Measurements from ENCODE around the gene IL3RA. TPM values are rescaled to one million over a fixed set of nuclear protein-coding genes. Genes with fewer than 3 reads are reported as not detected.

Gene IL3RA
- total RNA-seq, 1 experiment from 2014 or later: 0.26 TPM

DNA sequence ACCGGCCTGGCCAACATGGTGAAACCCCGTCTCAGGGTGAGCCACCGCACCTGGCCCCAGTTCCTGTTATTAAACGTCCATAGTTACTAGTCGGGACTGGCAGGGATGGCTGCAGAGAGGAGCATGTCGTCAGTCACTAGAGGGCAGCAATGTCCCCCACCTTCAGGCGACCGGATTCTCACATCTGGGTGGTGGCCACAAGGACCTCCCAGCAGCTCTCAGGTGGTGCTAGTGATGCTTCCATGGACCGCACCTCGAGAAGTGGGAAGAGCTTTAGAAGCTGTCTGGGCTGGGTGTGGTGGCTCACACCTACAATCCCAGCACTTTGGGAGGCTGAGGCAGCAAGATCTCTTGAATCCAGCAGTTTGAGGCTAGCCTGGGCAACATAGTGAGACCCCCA lies 13.3 kb upstream of the IL3RA start:
- ATAC-seq (peak; percentile 99), DNase-seq (ENCODE audit: low spot score) (peak; percentile 78)
- no peaks in the 10 kb centered on the region for H3K9me3 Mint-ChIP-seq
- ChIA-PET POLR2A (no interaction called here), CTCF (no interaction called here)
- H3K4me3 Mint-ChIP-seq: no peak overlapping the region
- H3K27ac Mint-ChIP-seq: peak overlapping the region; percentile 60; the same call in 1 of the 2 replicates
- H3K4me1 Mint-ChIP-seq: peaks cover 4% of the 10 kb centered on the region; the same call in 1 of the 2 replicates
- no peaks in the 10 kb centered on the region; the same call in 1 of the 2 replicates for H3K27me3 Mint-ChIP-seq (ENCODE audit: low read depth)
- H3K36me3 Mint-ChIP-seq: no peaks in the 10 kb centered on the region
- no peak for TF ChIP-seq MYBL2 (CRISPR knock-in tag; IDR thresholded peaks at IDR 0.05)
- TF ChIP-seq, protein P1, sequence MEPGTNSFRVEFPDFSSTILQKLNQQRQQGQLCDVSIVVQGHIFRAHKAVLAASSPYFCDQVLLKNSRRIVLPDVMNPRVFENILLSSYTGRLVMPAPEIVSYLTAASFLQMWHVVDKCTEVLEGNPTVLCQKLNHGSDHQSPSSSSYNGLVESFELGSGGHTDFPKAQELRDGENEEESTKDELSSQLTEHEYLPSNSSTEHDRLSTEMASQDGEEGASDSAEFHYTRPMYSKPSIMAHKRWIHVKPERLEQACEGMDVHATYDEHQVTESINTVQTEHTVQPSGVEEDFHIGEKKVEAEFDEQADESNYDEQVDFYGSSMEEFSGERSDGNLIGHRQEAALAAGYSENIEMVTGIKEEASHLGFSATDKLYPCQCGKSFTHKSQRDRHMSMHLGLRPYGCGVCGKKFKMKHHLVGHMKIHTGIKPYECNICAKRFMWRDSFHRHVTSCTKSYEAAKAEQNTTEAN (CRISPR knock-in tag; IDR thresholded peaks at IDR 0.05): no peak
- TF ChIP-seq, protein P2, sequence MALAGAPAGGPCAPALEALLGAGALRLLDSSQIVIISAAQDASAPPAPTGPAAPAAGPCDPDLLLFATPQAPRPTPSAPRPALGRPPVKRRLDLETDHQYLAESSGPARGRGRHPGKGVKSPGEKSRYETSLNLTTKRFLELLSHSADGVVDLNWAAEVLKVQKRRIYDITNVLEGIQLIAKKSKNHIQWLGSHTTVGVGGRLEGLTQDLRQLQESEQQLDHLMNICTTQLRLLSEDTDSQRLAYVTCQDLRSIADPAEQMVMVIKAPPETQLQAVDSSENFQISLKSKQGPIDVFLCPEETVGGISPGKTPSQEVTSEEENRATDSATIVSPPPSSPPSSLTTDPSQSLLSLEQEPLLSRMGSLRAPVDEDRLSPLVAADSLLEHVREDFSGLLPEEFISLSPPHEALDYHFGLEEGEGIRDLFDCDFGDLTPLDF (CRISPR knock-in tag; IDR thresholded peaks at IDR 0.05): no peak
- TF ChIP-seq, protein P3, sequence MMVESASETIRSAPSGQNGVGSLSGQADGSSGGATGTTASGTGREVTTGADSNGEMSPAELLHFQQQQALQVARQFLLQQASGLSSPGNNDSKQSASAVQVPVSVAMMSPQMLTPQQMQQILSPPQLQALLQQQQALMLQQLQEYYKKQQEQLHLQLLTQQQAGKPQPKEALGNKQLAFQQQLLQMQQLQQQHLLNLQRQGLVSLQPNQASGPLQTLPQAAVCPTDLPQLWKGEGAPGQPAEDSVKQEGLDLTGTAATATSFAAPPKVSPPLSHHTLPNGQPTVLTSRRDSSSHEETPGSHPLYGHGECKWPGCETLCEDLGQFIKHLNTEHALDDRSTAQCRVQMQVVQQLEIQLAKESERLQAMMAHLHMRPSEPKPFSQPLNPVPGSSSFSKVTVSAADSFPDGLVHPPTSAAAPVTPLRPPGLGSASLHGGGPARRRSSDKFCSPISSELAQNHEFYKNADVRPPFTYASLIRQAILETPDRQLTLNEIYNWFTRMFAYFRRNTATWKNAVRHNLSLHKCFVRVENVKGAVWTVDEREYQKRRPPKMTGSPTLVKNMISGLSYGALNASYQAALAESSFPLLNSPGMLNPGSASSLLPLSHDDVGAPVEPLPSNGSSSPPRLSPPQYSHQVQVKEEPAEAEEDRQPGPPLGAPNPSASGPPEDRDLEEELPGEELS (CRISPR knock-in tag; IDR thresholded peaks at IDR 0.05): no peak
- TF ChIP-seq EMX1 (CRISPR knock-in tag; IDR thresholded peaks at IDR 0.05): no peak
- TF ChIP-seq TEAD4 (CRISPR knock-in tag; IDR thresholded peaks at IDR 0.05): no peak
- TF ChIP-seq NFE2L1 (CRISPR knock-in tag; IDR thresholded peaks at IDR 0.05): no peak
- no peak for TF ChIP-seq KAT7 (CRISPR knock-in tag; IDR thresholded peaks at IDR 0.05; ENCODE audit: borderline replicate concordance)
- no peak for TF ChIP-seq NR1H2 (CRISPR knock-in tag; IDR thresholded peaks at IDR 0.05)
- peak; percentile 35; the same call in 1 of the 2 replicates for TF ChIP-seq TEAD1 (CRISPR knock-in tag; IDR thresholded peaks at IDR 0.05)
- TF ChIP-seq, protein P4, sequence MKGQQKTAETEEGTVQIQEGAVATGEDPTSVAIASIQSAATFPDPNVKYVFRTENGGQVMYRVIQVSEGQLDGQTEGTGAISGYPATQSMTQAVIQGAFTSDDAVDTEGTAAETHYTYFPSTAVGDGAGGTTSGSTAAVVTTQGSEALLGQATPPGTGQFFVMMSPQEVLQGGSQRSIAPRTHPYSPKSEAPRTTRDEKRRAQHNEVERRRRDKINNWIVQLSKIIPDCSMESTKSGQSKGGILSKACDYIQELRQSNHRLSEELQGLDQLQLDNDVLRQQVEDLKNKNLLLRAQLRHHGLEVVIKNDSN (CRISPR knock-in tag; IDR thresholded peaks at IDR 0.05): no peak
- TF ChIP-seq, protein P5, sequence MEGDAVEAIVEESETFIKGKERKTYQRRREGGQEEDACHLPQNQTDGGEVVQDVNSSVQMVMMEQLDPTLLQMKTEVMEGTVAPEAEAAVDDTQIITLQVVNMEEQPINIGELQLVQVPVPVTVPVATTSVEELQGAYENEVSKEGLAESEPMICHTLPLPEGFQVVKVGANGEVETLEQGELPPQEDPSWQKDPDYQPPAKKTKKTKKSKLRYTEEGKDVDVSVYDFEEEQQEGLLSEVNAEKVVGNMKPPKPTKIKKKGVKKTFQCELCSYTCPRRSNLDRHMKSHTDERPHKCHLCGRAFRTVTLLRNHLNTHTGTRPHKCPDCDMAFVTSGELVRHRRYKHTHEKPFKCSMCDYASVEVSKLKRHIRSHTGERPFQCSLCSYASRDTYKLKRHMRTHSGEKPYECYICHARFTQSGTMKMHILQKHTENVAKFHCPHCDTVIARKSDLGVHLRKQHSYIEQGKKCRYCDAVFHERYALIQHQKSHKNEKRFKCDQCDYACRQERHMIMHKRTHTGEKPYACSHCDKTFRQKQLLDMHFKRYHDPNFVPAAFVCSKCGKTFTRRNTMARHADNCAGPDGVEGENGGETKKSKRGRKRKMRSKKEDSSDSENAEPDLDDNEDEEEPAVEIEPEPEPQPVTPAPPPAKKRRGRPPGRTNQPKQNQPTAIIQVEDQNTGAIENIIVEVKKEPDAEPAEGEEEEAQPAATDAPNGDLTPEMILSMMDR (IDR thresholded peaks at IDR 0.05): 0 out of 2 replicates have a peak, but pooled peaks have one; percentile 26
- TF ChIP-seq, protein P6, sequence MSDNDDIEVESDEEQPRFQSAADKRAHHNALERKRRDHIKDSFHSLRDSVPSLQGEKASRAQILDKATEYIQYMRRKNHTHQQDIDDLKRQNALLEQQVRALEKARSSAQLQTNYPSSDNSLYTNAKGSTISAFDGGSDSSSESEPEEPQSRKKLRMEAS (CRISPR knock-in tag; IDR thresholded peaks at IDR 0.05): peak; percentile 15; the same call in 1 of the 2 replicates
- no peak for TF ChIP-seq TCF7 (CRISPR knock-in tag; IDR thresholded peaks at IDR 0.05; ENCODE audit: low read depth)
- no peak for TF ChIP-seq ETV6 (CRISPR knock-in tag; IDR thresholded peaks at IDR 0.05)
- peak; percentile 68 for TF ChIP-seq GTF2I (CRISPR knock-in tag; conservative IDR thresholded peaks at IDR 0.05)
- no peak for TF ChIP-seq FOXJ3 (CRISPR knock-in tag; IDR thresholded peaks at IDR 0.05; ENCODE audit: borderline replicate concordance)
- 0 out of 2 replicates have a peak, but pooled peaks have one; percentile 18 for TF ChIP-seq ZNF121 (CRISPR knock-in tag; IDR thresholded peaks at IDR 0.05)
- TF ChIP-seq ZNF416 (CRISPR knock-in tag; IDR thresholded peaks at IDR 0.05): no peak
- TF ChIP-seq, protein P7, sequence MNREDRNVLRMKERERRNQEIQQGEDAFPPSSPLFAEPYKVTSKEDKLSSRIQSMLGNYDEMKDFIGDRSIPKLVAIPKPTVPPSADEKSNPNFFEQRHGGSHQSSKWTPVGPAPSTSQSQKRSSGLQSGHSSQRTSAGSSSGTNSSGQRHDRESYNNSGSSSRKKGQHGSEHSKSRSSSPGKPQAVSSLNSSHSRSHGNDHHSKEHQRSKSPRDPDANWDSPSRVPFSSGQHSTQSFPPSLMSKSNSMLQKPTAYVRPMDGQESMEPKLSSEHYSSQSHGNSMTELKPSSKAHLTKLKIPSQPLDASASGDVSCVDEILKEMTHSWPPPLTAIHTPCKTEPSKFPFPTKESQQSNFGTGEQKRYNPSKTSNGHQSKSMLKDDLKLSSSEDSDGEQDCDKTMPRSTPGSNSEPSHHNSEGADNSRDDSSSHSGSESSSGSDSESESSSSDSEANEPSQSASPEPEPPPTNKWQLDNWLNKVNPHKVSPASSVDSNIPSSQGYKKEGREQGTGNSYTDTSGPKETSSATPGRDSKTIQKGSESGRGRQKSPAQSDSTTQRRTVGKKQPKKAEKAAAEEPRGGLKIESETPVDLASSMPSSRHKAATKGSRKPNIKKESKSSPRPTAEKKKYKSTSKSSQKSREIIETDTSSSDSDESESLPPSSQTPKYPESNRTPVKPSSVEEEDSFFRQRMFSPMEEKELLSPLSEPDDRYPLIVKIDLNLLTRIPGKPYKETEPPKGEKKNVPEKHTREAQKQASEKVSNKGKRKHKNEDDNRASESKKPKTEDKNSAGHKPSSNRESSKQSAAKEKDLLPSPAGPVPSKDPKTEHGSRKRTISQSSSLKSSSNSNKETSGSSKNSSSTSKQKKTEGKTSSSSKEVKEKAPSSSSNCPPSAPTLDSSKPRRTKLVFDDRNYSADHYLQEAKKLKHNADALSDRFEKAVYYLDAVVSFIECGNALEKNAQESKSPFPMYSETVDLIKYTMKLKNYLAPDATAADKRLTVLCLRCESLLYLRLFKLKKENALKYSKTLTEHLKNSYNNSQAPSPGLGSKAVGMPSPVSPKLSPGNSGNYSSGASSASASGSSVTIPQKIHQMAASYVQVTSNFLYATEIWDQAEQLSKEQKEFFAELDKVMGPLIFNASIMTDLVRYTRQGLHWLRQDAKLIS (CRISPR knock-in tag; IDR thresholded peaks at IDR 0.05; ENCODE audit: borderline replicate concordance): no peak
